VCaP (cell line): Measurements from ENCODE around the gene SEMA7A.

Source experiments
- H3K27ac ChIP-seq: fragments of 450-650 bp; 2 replicates; pipeline ENCODE4 v1.5.1; 2017
- CTCF ChIP-seq: fragments of 450-650 bp; conservative IDR thresholded peaks from 2 replicates; pipeline ENCODE4 v1.5.1; 2017; ENCODE audit warnings: mild to moderate bottlenecking, moderate library complexity

SEMA7A gene

GRCh38 chr15:74388363-74388951, 45.3 kb downstream of the SEMA7A start:
- H3K27ac ChIP-seq = peak overlapping the region; percentile 50

DNA sequence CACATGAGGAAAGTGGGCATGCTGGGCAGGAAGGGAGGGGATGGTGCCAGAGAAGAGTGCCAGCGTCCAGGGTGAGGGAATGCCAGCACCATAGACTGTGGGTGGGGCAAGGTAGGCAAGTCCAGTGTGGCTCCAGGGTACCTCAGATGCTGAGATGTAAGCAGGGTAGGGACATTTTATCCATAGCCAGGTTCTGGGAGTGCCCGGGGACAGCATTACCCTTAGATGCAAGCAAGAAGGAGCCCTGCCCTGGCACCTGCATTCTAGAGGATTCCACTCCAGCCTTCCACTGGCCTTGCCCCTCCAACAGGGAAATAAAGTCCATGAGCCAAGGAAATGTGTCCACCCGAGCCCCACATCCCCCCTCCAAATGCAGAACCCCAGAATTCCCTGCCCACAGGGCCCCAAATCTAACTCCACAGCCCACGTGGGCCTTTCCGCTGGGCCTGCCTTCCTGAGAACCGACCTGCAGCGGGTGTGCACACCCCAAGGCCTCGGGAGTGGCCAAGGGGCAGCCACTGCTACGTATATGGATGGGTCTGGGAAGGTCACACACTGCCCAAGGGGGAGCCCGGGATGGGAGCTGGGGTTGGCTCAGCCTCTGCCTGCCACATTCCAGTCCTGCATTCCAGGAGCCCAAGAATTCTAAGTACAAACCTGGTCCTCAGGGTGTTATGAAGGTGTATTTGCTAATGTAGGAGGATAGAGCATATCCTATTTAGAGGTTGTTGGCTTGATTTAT, 46.0 kb downstream of the SEMA7A start:
- H3K27ac ChIP-seq = peak overlapping the region; percentile 50; the same call in 1 of the 2 replicates
- TF ChIP-seq CTCF = no peak

More at GRCh38 chr15:74388363-74388951, 45.3 kb downstream of the SEMA7A start:
- TF ChIP-seq CTCF = no peak

GRCh38 chr15:74387141-74387541, 46.6 kb downstream of the SEMA7A start:
- no peak for TF ChIP-seq CTCF
- H3K27ac ChIP-seq = no peak overlapping the region

GRCh38 chr15:74386496-74387140, 47.1 kb downstream of the SEMA7A start:
- no peak for TF ChIP-seq CTCF
- H3K27ac ChIP-seq = no peak overlapping the region

DNA sequence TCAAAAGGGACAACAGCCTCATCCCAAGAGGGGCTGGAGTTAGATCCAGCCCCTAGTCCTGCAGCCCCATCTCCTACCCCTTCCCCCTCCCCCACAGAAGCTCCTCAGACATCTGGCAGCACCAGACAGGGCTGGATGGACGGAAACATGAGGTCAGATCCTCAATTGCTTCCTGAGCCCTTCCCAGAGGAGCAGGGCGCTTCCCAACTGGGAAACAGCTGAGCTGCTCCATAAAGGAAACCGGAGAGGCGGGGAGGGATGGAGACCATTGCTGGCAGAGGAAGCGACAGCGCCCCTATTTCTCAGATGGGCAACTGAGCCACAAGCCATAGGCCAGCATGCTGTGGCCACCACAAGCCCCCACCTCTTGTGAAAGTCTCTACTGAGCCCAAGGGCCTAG, 48.0 kb downstream of the SEMA7A start:
- H3K27ac ChIP-seq = no peak overlapping the region
- TF ChIP-seq CTCF = no peak

GRCh38 chr15:74384881-74385643, 48.7 kb downstream of the SEMA7A start:
- TF ChIP-seq CTCF = no peak
- no peak overlapping the region for H3K27ac ChIP-seq

GRCh38 chr15:74384566-74384880, 49.2 kb downstream of the SEMA7A start:
- H3K27ac ChIP-seq = no peak overlapping the region
- TF ChIP-seq CTCF = no peak
